Measurements from ENCODE around the gene CFAP299.

GRCh38 chr4:80515496-80515895, 180.0 kb downstream of the CFAP299 start:
- TF ChIP-seq CTCF (IDR thresholded peaks at IDR 0.05) (no peak), ZFX (IDR thresholded peaks at IDR 0.05; ENCODE audit: borderline replicate concordance) (no peak)
